HepG2 (cell line): ENCODE data around the gene COLEC12. TPM values are rescaled to one million over a fixed set of nuclear protein-coding genes. Genes with fewer than 3 reads are reported as not detected.
A peak's percentile ranks its signal among the peaks of the same experiment; 100 is the strongest.

Source experiments
- AHDC1 ChIP-seq: sonication (generic); formaldehyde crosslinking; IDR thresholded peaks from 2 replicates; pipeline ENCODE4 v1.5.1; 2020; ENCODE audit warnings: mild to moderate bottlenecking, missing genetic modification reagents, borderline replicate concordance
- BRF2 ChIP-seq: sonication (generic); formaldehyde crosslinking; IDR thresholded peaks from 2 replicates; pipeline ENCODE4 v1.8.1; 2022; ENCODE audit warnings: mild to moderate bottlenecking, missing genetic modification reagents
- MLX ChIP-seq: IDR thresholded peaks from 2 replicates; pipeline ENCODE4 v1.6.1; 2016
- NR0B2 ChIP-seq: sonication (generic); formaldehyde crosslinking; IDR thresholded peaks from 2 replicates; pipeline ENCODE4 v1.4.0; 2020; ENCODE audit warnings: mild to moderate bottlenecking, missing genetic modification reagents
- TCF7 ChIP-seq: sonication (generic); IDR thresholded peaks from 2 replicates; pipeline ENCODE4 v1.6.1; 2016; ENCODE audit warnings: antibody characterized with exemption, low read depth
- ZKSCAN1 ChIP-seq: fragments of 150-350 bp; IDR thresholded peaks from 2 replicates; pipeline ENCODE4 v1.6.1; 2014; ENCODE audit warnings: low read length
- ZNF260 ChIP-seq: sonication (generic); formaldehyde crosslinking; IDR thresholded peaks from 2 replicates; pipeline ENCODE4 v1.4.0; 2020; ENCODE audit warnings: missing genetic modification reagents, low read depth, mild to moderate bottlenecking, borderline replicate concordance
- ZNF326 ChIP-seq: sonication (generic); formaldehyde crosslinking; IDR thresholded peaks from 2 replicates; pipeline ENCODE4 v1.4.0; 2020; ENCODE audit warnings: missing genetic modification reagents, borderline replicate concordance
- ZNF670 ChIP-seq: sonication (generic); formaldehyde crosslinking; IDR thresholded peaks from 2 replicates; pipeline ENCODE4 v1.8.0; 2022; ENCODE audit warnings: mild to moderate bottlenecking, missing genetic modification reagents, borderline replicate concordance
- ZNF704 ChIP-seq: sonication (generic); formaldehyde crosslinking; IDR thresholded peaks from 2 replicates; pipeline ENCODE4 v1.8.1; 2023; ENCODE audit warnings: mild to moderate bottlenecking, inconsistent platforms, moderate library complexity, missing genetic modification reagents, borderline replicate concordance
- ZNF724P ChIP-seq: sonication (generic); formaldehyde crosslinking; IDR thresholded peaks from 2 replicates; pipeline ENCODE4 v1.8.0; 2022; ENCODE audit warnings: missing genetic modification reagents, borderline replicate concordance
- ZNF749 ChIP-seq: sonication (generic); formaldehyde crosslinking; IDR thresholded peaks from 2 replicates; pipeline ENCODE4 v1.8.0; 2022; ENCODE audit warnings: mild to moderate bottlenecking, missing genetic modification reagents, moderate library complexity, borderline replicate concordance
- ZNF800 ChIP-seq: sonication (generic); formaldehyde crosslinking; IDR thresholded peaks from 2 replicates; pipeline ENCODE4 v1.4.0; 2020; ENCODE audit warnings: missing genetic modification reagents
- ZNF839 ChIP-seq: sonication (generic); formaldehyde crosslinking; IDR thresholded peaks from 2 replicates; pipeline ENCODE4 v1.4.0; 2020; ENCODE audit warnings: missing genetic modification reagents, mild to moderate bottlenecking, borderline replicate concordance
- polyA plus RNA-seq, 8 experiments: library from polyadenylated mRNA; depleted of rRNA in 3 of 8; stranded (reverse) in 7 of 8; unstranded in 1 of 8; fragments of >200 nt; fragmentation: Illumina TruSeq in 4 of 8; extraction: Trizol in 4 of 8; gene quantifications; 2 replicates each; pipeline versions ENCODE4 v1.2.1 to v1.2.3, GENCODE V29; 2011 to 2016; ENCODE audit warnings: low read depth in 4 of 8, missing spikeins in 1 of 8, mixed read lengths in 1 of 8; ENCODE audit not compliant: insufficient read depth in 1 of 8
- total RNA-seq, 5 experiments: library from RNA; depleted of rRNA; stranded (reverse); fragments of >200 nt; fragmentation: Illumina TruSeq; extraction: Trizol; gene quantifications; 2 replicates each; pipeline ENCODE4 v1.2.3, GENCODE V29; 2016; ENCODE audit warnings: low read depth in 1 of 5

Gene COLEC12
- total and polyA plus RNA-seq, 2 of the 13 experiments (the other 11 are each of a cell fraction or from before 2014, with no cell fraction given), result 0.02 to 0.11 TPM

GRCh38 chr18:267688-268552 lies 232.6 kb downstream of the COLEC12 start, which contains the start of gene THOC1 (continued):
- TF ChIP-seq BRF2 (CRISPR knock-in tag) (0 out of 2 replicates have a peak, but pooled peaks have one; percentile 56), ZNF800 (no peak; the same call in 1 of the 2 replicates), ZNF326 (CRISPR knock-in tag) (no peak), ZKSCAN1 (0 out of 2 replicates have a peak, but pooled peaks have one; percentile 40), ZNF749 (CRISPR knock-in tag) (0 out of 2 replicates have a peak, but pooled peaks have one; percentile 75), ZNF724P (CRISPR knock-in tag) (0 out of 2 replicates have a peak, but pooled peaks have one; percentile 71), ZNF260 (CRISPR knock-in tag) (no peak), ZNF670 (CRISPR knock-in tag) (peak; percentile 57; the same call in 1 of the 2 replicates), ZNF704 (peak; percentile 70; the same call in 1 of the 2 replicates), TCF7 (no peak), ZNF839 (CRISPR knock-in tag) (peak; percentile 94), NR0B2 (CRISPR knock-in tag) (peak; percentile 94), MLX (CRISPR knock-in tag) (0 out of 2 replicates have a peak, but pooled peaks have one; percentile 15), AHDC1 (CRISPR knock-in tag) (no peak)
